Retinal pigment epithelial cell (primary cell): ENCODE results near the gene FLT3.
"Not testable (repeated sequence)": the region's sequence is repeated elsewhere in the genome, so short reads cannot be mapped to it uniquely, and the experiment has no call there.

ENCODE experiments used
- DNase-seq: peaks from one replicate; pipeline ENCODE4 v3.0.0-alpha.2; 2010; ENCODE audit warnings: low read depth
- H3K4me3 ChIP-seq: 2 replicates; pipeline ENCODE4 v1.5.1; 2011; ENCODE audit warnings: mild to moderate bottlenecking, low read length, control low read depth, moderate library complexity
- TF ChIP-seq, protein P1 (sequence below): conservative IDR thresholded peaks from 2 replicates; pipeline ENCODE4 v1.5.1; 2011; ENCODE audit warnings: low read depth, low read length, control low read depth, inconsistent platforms

FLT3 gene

DNA sequence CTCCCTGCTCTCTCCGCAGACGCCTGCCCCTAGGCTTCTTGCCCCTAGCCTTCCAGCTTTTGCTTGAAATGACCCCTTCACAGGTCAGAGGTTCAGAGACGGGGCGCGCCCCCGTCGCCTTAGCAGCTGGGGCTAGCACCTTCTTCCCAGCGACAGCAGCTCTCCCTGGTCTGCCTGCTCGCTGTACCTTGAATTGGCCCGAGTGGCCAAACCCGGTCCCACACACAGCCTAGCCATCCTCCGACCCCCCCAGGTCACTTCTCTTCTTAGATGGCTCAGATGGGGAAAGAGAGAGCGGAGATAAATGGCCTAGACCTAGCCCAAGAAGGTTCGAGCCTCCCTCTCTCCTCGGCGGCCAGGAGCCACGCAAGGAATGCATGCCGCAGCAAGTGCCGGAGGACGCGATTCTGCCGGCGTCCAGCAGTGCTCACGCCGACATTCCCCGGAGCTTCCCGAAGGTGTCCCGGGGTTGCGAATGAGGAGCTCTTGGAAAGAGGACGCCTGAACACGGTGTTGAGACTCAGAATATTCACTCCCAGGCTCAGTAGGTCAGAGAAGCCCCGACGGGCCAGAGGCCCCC, 132.6 kb downstream of the FLT3 start:
- no peak for DNase-seq
- TF ChIP-seq, protein P1, sequence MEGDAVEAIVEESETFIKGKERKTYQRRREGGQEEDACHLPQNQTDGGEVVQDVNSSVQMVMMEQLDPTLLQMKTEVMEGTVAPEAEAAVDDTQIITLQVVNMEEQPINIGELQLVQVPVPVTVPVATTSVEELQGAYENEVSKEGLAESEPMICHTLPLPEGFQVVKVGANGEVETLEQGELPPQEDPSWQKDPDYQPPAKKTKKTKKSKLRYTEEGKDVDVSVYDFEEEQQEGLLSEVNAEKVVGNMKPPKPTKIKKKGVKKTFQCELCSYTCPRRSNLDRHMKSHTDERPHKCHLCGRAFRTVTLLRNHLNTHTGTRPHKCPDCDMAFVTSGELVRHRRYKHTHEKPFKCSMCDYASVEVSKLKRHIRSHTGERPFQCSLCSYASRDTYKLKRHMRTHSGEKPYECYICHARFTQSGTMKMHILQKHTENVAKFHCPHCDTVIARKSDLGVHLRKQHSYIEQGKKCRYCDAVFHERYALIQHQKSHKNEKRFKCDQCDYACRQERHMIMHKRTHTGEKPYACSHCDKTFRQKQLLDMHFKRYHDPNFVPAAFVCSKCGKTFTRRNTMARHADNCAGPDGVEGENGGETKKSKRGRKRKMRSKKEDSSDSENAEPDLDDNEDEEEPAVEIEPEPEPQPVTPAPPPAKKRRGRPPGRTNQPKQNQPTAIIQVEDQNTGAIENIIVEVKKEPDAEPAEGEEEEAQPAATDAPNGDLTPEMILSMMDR: no peak
- no peak overlapping the region for H3K4me3 ChIP-seq

DNA sequence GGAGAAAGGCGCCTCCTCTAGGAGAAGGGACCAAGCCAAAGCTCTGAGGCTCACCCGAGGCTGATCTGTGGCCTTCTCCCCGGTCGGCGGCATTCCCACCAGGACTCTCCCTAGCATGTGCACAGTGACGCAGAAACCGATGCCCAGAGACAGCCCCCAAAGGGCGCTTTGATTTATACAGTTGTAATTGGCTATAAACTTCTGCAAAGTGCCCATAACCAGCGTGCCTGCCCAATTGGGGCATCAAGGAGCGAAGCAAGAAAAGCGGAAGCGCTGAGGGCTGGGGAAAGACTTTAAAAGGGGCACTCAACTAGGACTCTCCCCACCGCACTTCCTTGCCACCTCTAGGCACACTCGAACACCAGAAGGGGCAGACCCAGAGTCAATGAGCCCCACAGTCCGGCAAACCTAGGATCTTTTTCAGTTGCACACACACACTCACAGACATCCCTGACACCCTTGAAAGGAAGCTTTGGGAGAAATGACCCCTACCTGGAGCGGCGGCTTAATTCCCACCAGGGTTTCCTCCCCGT, 133.1 kb downstream of the FLT3 start:
- TF ChIP-seq, protein P1: no peak
- DNase-seq: no peak
- H3K4me3 ChIP-seq: no peak overlapping the region

DNA sequence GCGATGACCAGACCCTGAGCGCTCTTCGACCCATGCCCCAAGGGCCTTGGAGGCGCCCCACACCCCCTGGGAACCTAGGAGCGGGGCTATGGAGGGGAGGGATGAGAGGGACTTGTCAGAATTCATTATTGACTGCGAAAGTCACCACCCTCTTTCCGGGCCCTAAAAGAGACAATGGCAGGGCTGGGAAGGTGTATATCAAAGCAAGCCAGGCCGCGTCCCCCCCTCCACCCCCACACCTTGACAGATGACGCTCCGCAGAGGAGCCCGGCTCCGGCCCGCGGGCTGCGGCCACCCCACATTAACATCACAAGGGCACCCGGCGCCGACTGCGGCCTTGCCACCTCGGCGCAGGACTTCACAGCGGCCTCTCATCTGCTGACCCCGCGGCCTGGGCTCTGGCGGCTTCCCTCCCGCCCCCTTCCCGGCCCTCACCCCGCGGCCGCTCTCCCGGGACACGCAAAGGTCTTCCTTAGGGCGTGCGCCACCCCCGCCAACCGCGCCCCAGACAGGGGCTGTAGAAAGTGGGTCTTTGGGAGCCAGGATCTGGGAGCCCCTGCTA, 133.7 kb downstream of the FLT3 start:
- no peak for DNase-seq
- H3K4me3 ChIP-seq: no peak overlapping the region
- TF ChIP-seq, protein P1: no peak

DNA sequence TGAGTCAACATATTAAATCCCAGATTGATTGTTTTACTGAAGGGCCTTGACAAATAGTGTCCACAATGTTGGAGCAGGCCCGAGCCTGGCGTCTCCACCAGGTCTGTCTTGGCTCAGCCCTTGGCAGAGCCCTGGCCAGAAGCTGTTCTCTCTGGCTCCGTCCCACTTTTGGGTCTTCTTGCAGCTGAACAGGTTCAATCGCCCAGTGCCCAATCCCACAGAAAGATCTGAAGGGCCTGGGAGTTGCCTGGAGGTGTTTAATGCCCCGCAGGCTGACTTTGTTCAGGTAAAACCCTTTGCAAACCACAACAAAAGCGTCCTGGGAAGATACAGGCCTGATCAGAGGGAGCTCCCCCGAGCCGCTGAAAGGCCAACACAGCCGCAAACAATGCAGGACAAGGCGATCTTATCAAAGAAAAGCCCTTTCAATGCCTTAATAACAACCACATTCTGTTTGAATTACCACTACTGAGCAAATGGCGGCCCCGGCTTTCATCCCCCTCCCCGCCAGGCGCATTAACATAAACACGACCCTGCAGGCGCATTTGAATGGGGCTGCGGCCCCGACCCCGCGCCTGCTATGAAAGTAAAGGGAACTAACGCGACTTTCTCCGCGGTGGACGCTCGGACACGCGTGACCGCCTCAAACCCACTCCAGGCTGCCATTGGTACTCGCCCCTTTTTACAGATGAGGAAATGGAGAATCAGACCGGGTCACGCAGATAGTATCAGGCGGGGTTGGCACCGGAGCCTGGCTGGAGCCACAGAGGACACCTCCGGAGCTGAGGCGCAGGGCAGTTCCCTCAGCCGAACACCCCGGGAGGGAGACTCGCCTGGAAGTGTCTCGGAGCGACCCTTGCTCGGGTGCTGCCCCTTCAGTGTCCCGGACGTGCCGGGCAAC, 134.4 kb downstream of the FLT3 start:
- TF ChIP-seq, protein P1: no peak
- DNase-seq: no peak
- no peak overlapping the region for H3K4me3 ChIP-seq

DNA sequence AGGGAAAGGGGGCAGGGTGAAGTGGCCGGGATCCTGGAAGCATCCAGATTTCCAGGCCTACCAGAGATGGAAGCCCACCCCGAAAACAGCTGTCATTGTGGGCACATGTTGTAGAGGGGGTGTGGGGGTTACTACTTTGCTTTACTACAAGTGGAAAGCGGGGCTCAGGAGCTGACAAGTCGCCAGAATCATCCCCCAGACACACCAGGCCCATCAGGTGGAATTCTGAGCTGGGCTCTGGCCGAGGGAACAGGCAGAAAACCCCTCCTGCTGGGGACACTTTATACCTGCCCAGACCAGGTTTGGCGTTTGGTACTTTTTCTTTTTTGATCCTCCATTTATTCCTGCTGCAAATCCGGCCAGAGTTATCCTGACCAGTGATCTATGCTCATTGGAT, 135.0 kb downstream of the FLT3 start:
- TF ChIP-seq, protein P1: no peak
- no peak for DNase-seq
- no peak overlapping the region for H3K4me3 ChIP-seq

DNA sequence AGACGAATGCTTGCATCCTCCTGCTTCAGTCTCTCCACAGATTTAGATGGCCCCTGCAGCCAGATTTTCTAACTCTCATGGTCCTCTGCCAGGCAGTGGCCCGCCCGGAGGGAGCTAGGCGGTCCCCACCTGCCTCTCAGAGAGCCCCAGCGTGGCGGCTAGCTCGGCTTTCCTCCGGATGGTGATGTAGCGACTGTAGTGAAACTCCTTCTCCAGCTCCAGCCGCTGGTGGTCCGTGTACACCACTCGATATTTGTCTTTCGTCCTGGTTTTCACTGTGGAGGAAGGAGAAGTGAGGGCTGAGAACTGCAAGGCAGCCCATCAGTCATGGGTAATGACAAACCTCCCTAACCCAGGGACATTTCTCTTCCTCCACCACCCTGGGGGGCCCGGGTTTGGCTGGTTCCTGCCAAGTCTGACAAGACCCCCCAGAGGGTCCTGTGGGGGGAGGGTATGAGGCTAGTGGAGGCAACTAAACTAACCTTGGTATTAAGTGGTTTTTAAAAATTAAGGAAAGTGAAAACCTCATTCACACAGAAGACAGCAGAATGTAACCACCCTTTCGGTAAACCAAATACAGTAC, 135.5 kb downstream of the FLT3 start:
- TF ChIP-seq, protein P1: no peak
- DNase-seq: no peak

DNA sequence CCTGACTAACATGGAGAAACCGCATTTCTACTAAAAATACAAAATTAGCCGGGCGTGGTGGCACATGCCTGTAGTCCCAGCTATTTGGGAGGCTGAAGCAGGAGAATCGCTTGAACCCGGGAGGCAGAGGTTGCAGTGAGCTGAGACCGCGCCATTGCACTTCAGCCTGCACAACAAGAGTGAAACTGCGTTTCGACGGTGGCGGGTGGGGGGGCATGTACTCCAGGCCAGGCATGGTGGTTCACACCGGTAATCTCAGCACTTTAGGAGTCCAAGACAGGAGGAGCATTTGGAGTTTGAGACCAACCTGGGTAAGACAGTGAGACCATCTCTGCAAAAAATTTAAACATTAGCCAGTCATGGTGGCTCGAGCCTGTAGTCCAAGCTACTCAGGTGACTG, 136.2 kb downstream of the FLT3 start:
- H3K4me3 ChIP-seq, DNase-seq: not testable (repeated sequence)

More for the DNA sequence above, 135.5 kb downstream of the FLT3 start:
- no peak overlapping the region for H3K4me3 ChIP-seq
